Activated CD4-positive, CD25-positive, alpha-beta regulatory T cell treated with anti-CD3 and anti-CD28 coated beads, Interleukin-2, amount 50 U/mL, for 72 hours (primary cell): ENCODE results near the gene C1QTNF1.

Source experiments
- DNase-seq: peaks from one replicate; pipeline ENCODE4 v3.0.0; 2021

Gene C1QTNF1, protein sequence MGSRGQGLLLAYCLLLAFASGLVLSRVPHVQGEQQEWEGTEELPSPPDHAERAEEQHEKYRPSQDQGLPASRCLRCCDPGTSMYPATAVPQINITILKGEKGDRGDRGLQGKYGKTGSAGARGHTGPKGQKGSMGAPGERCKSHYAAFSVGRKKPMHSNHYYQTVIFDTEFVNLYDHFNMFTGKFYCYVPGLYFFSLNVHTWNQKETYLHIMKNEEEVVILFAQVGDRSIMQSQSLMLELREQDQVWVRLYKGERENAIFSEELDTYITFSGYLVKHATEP

GRCh38 chr17:79023886-79024771, at the start of gene C1QTNF1:
Gene C1QTNF1, plus strand, starts transcription at chr17:79024169. Its CDS starts 19,800 bp downstream, at chr17:79043969.
- DNase-seq: peak; percentile 50

DNA sequence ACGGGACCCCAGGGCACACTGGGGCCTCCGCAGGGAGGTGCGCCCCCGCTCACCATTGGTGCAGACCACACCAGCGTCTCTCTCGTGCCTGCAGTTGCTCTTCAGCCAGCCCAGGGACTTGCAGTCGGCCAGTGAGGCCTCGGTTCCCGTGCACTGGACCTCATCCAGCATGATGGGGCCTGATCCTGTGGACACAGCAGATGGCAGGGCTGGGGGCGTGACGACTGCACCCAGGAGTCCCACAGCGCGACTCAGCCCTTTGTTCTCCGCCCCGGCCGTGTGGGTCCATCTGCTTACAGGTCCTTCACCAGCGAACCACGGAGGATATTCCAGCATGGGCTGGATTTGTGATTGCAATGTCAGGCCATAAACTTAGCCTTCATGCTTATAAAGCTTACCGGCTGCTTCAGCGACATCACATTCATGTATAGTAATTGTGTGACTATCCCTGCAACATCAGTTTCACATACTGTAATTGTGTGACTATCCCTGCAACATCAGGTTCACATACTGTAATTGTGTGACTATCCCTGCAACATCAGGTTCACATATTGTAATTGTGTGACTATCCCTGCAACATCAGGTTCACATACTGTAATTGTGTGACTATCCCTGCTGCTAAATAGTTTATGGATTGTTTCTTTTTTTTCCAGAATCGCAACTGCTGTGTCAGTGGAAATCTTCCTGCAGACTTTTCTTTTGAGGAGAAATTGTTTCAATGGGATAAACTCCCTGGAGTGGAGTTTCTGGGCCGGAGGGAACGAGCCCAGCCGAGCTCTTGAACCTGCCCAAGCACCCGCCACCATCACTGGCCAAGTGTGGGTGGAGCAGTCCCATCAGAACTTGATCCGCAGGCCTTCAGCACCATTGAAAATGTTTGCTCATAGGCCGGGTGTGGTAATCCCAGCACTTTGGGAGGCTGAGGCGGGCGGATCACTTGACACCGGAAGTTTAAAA, 49.1 kb upstream of the C1QTNF1 start:
- DNase-seq: no peak

DNA sequence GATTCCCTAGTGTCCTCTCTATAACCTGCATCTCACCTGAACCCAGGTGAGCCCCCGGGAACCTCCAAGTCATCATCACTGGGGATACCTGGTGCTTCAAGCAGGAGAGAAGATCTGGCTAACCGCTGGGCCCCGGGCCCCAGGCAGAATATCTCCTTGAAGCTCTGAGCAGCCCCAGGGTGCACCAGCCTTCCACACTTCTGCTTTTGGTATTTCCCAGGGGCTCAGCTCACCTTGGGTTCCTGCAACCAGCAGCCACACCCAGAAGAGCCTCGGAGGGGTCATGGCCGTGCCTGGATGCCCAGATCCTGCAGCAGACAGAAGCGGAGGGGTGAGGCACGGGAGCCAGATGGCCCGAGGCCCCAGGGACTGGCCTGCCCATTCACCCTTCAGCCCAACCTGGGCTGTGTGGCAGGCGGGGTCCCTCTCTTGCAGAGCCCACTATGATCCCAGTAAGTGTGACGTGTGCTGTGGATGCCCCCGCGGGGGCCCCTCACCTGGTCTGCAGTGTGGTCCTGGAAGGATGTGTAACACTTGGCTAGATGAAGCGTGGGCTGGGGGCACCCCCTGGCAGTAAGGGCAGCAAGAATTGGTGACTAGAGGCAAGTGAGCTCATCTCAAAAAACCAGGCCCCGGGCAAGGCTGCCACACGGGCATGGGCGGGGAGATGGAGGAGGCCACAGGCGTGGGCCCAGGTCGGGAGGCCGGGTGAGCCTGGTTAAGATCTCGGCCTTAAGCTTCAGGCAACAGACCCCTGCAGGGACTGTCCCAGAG, 46.9 kb upstream of the C1QTNF1 start:
- no peak for DNase-seq

- no peak for DNase-seq
These were observed 46.4 kb upstream of the C1QTNF1 start for GRCh38 chr17:78977681-78977943.

DNA sequence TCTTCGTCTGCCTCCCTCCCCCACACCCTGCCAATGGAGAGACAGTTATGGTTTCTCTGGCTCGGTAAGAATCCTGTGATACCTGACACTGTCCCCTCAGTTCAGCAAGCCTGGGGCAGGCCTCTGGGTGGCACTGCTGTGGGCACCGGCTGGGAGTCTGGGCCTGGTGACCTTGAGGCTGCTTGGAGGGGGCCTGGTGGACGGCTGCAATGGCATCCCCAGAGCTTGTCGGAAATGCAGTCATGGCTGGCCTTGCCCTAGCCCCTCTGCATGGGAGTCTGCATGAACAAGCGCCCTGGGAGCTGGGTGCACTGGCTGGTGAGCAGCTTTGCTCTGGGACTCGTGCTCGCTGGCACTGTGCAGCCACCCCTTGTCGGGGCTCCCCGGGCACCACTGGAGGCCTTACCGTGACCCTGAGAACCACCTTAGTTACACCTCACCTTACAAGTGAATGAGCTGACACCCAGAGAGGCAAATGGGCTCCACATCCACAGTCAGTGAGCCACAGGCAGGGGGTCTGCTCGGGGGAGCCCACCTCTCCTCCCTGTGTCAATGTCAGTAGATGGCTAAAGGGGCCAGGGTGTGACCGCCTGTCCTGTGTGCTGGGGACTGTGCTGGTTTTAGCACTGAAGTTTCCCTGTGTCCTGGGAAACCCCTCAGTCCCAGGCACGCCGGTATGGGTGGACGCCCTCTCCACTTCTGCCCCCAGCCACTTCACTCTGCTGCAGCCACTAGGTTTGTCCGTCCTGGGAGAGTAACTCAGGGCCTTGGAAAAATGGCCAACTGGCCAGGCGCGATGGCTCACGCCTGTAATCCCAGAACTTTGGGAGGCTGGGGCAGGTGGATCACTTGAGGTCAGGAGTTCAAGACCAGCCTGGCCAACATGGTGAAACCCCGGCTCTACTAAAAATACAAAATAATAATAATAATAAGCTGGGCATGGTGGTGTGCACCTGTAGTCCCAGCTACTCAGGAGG, 45.7 kb upstream of the C1QTNF1 start:
- DNase-seq: no peak

DNA sequence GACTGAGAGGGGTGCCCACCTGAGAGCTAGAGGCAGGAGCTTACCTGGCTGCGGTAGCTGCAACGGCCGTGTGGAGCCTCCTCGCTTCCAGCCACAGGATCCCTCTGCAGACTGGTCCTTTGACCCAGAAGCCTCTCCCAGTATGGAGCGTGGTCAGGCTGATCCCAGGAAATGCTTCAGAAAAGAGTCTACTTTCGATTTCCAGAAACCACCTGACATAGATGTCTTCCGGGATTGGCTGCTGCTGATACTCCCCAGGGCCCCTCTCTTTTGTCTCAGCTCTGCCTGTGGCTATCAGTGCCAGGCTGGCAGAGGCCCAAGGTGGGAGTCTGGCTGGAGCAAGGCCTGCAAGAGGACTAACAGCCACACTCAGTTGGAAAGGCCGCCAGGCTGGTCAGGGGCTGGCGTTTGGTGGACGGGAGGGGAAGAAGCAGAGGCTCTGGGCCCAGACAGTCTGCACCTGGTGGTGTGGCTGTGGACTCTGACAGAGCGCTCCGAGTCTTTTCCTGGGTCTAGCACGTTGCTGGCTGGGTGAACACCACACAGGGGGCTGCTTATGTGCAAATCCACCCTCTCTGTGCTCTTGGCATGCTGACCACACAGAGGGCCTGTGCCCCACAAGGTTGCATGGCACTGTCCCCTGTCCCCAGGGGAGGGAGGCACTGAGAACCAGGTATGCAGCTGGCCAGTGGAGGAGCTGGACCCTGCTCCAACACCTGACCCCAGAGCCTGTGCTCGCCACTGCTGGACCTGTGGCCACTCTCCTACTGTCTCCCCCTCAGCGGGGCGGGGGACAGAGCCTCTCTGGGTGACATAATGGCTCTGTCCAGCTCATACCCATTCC, 44.0 kb upstream of the C1QTNF1 start, which contains the start of gene LGALS3BP:
Gene LGALS3BP, minus strand, starts transcription at position 144 of the 844 bp plus-strand sequence. CDS start 2,732 bp downstream, outside the sequence.
- DNase-seq: peak; percentile 40

GRCh38 chr17:78980624-78980972, 43.4 kb upstream of the C1QTNF1 start:
- no peak for DNase-seq

- DNase-seq: no peak
These were observed 42.7 kb upstream of the C1QTNF1 start for GRCh38 chr17:78981010-78981888.

GRCh38 chr17:78985395-78985794, 38.6 kb upstream of the C1QTNF1 start:
- no peak for DNase-seq

DNA sequence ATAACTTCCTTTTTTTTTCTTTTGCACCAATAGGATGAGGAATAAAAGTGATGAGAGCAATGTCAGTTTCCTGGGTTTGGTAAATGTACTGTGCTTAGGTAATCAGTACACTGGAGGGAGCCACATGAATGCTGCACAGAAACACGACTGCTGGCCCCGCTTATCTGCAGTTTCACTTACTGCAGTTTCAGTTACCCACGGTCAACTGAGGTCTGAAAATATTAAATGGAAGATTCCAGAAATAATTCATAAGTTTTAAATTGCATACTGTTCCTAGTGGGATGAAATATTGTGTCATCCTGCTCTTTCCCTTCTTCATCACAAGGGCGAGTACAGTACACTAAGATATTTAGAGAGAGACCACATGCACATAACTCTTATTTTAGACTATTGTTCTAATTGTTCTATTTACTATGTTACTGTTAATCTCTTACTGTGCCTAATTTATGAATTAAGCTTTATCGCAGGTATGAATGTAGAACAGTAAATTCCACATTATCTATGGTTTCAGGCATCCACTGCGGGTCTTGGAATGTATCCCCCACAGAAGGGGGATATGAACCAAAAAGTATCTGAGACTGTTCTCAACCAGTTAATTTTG, 37.8 kb upstream of the C1QTNF1 start:
- no peak for DNase-seq

DNA sequence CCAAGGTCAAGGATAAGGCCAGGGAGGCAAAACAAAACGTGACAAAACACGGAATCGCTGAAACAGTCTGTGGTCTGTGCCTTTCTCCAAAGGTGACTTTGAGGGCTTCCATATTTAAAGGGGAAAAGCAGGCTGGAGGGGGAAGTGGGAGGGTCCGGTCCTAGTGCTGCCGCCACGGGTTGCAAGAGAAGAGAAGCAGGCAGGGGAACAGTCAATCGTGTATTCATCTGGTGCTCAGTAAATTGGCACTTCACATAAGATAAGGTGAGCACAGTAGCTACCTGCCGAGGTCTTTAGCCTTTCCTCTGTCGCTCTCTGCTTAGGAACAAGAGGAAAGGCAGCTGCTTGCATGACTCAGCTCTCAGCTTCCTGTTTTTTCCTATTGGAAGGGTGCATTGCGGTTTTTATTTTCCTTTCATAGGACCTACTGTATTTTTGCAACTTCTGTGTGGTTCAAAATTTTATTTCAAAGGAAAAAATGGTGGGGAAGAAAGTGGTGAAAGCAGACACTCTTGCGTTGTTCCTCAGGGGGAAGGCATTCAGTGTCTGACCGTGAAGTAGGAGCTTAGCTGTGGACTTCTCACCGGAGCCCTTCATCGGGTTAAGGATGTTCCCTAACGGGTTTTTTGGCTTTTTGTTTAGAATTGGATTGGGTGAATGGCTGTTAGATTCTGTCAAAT, 37.2 kb upstream of the C1QTNF1 start:
- no peak for DNase-seq

DNA sequence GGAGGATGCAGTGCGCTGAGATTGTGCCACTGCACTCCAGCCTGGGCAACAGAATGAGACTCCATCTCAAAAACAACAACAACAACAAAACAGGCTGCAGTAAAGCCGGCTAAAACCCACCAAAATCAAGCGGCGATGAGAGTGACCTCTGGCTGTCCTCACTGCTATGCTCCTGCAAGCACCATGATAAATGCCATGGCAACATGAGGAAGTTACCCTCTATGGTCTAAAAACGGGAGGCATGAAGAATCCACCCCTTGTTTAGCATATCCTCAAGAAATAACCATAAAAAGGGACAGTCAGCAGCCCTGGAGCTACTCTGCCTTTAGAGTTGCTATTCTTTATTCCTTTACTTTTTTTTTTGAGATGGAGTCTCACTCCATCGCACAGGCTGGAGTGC, 35.8 kb upstream of the C1QTNF1 start:
- no peak for DNase-seq

DNA sequence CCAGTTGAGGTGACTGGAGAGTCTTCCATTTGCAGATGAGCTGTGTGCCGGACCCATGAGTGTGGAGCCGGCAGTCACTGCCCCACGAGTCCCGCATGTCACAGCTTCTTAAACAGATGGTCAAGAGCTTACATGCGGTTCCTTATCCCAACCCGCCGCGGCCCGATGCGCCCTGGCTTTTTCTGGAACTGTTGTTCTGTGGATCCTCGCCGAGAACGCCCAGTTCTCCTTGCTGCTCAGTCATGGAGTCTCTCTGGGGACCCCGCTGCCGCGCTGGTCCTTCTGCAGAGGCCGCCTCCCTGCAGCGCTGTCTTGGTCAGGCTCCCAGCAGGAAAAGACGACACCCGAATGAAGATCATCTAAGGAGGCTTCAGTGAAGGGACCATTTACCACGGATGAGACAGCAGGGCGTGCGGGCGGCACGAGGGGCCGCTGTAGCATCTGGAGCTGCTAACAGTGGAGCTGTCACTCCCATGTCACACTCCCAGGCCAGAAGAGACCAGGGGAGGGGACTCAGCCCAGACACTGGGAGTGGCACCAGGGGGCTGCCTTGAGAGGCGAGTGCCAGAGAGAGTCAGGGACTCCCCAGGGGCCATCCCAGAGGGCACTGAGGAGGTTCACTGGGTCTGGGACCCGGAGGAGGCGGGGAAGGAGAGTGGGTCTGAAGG, 33.5 kb upstream of the C1QTNF1 start:
- DNase-seq: no peak

DNA sequence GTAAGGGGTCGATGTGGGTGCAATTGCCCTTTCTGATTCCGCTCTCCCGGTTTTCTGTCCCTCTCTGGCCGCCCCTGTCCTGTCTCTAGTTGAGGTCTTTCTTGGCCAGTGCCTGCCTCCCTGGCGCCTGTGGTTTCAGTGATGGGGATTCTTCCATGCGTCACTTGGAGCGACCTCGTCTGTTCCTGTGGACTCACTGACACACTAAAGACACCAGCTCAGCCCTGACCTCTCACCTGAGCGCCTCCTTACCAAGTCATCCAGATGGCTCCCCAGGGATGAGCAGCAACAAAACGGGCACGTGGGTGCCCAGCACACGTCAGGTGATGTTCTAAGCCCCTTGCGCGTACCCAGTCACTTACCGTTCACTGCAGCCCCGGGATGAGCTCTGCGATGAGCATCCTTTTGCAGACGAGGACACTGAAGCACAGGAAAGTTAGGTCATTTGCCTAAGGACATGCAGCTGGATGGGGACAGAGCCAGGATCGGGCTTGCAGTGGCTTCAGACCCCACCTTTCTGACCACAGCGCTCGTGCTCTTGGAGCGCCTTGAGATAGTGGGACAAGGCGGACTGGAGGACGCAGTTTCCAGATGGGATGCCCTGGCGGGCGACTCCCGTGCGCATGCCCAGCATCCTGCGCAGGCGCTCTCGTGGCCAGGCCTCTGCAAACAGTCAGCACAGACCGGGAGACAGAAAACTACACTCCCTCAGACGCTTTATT, 32.8 kb upstream of the C1QTNF1 start:
- no peak for DNase-seq

DNA sequence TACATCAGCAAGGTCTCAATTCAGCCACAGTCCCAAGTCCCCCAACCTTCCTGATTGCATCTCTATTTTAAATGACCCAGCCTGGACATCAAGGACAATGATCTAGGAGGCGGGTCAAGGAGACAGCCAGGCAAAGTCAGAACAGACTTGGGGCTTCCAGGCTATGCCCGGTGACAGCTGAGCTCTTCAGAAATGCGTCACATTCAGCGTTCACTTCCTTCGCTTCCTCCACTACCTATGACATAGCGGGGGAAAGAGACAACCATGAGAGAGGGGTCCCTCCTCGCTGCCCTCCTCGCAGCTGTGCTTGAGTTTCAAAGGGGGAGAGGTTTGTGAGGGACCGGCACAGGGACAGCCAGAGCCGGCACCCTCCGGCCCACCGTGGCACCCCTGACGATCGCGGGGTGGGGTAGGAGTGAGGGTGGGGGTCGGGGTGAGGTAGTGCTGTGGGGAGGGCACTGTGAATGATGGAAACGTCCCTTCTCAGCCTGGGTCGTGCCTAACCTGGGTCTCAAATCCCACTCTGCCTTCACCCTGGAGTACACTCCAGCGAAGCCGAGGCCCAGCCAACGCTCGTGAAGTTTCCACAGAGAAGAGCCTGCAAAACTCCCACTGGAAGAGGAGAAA, 31.9 kb upstream of the C1QTNF1 start:
- no peak for DNase-seq

DNA sequence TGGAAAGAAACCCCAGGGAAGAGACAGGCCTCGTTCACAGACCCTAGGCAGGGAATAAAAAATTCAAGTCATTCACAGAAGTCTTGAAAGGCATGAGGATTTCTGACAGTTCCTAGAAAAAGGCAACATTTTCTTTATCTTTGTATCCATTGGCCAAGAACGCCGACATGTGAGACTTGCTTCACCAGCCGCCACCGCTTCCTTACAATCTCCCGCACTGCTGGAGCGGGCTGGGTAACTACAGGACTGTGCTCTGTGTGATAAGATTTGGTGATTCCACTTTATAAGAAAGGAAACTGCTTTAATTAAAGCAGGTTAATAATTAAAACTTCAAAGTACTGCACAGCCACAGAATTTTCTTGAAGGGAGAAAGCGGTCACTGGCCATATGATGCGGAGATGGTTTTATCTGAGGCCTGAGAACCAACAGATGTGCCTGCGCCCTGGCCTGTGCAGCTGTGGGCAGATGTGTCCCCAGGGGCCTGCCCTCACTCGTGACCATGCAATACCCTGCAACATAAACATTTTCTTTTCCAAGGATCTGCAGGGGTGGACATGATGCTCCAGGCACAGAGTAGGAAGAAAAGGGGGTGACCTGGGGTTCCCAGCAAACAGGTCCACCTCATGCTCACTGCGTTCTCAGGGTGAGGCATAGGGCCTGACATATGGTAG, 31.3 kb upstream of the C1QTNF1 start:
- DNase-seq: no peak
